CD4-positive, CD25-positive, alpha-beta regulatory T cell (primary cell): ENCODE results near the gene LIPK. TPM values are rescaled to one million over a fixed set of nuclear protein-coding genes. Genes with fewer than 3 reads are reported as not detected.
"Not testable (repeated sequence)": the region's sequence is repeated elsewhere in the genome, so short reads cannot be mapped to it uniquely, and the experiment has no call there.

Experiments
- ATAC-seq, 2 donors: fragments of 150-1000 bp; cut with Tn5 transposase; one replicate each; pipeline ENCODE4 v1.10.0; 2021; ENCODE audit warnings: low read depth in 2 of 2, moderate number of reproducible peaks in 2 of 2, moderate library complexity in 1 of 2
- DNase-seq, 3 donors: peaks; one replicate each; pipeline versions ENCODE4 v3.0.0 to v3.0.0-alpha.2; 2012 to 2022; ENCODE audit warnings: mixed read lengths in 1 of 3
- H3K27ac ChIP-seq: one replicate; pipeline ENCODE4 v1.7.0; 2013; ENCODE audit warnings: mild to moderate bottlenecking, low read length; ENCODE audit not compliant: insufficient read depth, poor library complexity, severe bottlenecking
- H3K27me3 ChIP-seq: one replicate; pipeline ENCODE4 v1.7.0; 2013; ENCODE audit warnings: low read length; ENCODE audit not compliant: control insufficient read depth, insufficient read depth
- H3K36me3 ChIP-seq: one replicate; pipeline ENCODE4 v1.7.0; 2013; ENCODE audit warnings: mild to moderate bottlenecking, low read length, moderate library complexity; ENCODE audit not compliant: control insufficient read depth, insufficient read depth
- H3K4me1 ChIP-seq: 2 replicates; pipeline ENCODE4 v1.7.0; 2013; ENCODE audit warnings: mild to moderate bottlenecking, low read length; ENCODE audit not compliant: insufficient read depth, control insufficient read depth, poor library complexity, severe bottlenecking
- H3K4me3 ChIP-seq: one replicate; pipeline ENCODE4 v1.7.0; 2013; ENCODE audit warnings: low read depth, mild to moderate bottlenecking, low read length, moderate library complexity
- H3K9me3 ChIP-seq, 2 experiments: 1 replicate in 1 of 2; 2 replicates in 1 of 2; pipeline ENCODE4 v1.7.0; 2013; ENCODE audit warnings: low read length in 2 of 2, mild to moderate bottlenecking in 1 of 2, moderate library complexity in 1 of 2; ENCODE audit not compliant: control insufficient read depth in 2 of 2
- H3K27ac Mint-ChIP-seq, 3 donors: one replicate each; pipeline ENCODE4 v1.8.0; 2020 to 2022; ENCODE audit warnings: mild to moderate bottlenecking in 3 of 3, mixed read lengths in 3 of 3, moderate library complexity in 2 of 3
- H3K27me3 Mint-ChIP-seq: one replicate; pipeline ENCODE4 v1.8.0; 2022; ENCODE audit warnings: mild to moderate bottlenecking, mixed read lengths
- H3K36me3 Mint-ChIP-seq: one replicate; pipeline ENCODE4 v1.8.0; 2020; ENCODE audit warnings: mixed read lengths
- H3K4me1 Mint-ChIP-seq, 4 donors: one replicate each; pipeline ENCODE4 v1.8.0; 2020 to 2022; ENCODE audit warnings: mixed read lengths in 4 of 4, mild to moderate bottlenecking in 1 of 4
- H3K4me3 Mint-ChIP-seq, 4 donors: one replicate each; pipeline ENCODE4 v1.8.0; 2020 to 2022; ENCODE audit warnings: mild to moderate bottlenecking in 4 of 4, mixed read lengths in 4 of 4, moderate library complexity in 3 of 4
- H3K9me3 Mint-ChIP-seq, 7 donors: one replicate each; pipeline ENCODE4 v1.8.0; 2020 to 2022; ENCODE audit warnings: mixed read lengths in 7 of 7, mild to moderate bottlenecking in 3 of 7, moderate library complexity in 2 of 7
- polyA plus RNA-seq, 4 donors: library from polyadenylated mRNA; unstranded; fragments of 300-500 nt; fragmentation: Illumina TruSeq; gene quantifications; one replicate each; pipeline ENCODE4 v1.2.3, GENCODE V29; 2021
- total RNA-seq: library from RNA; stranded (reverse); gene quantifications from one replicate; pipeline ENCODE4 v1.2.3, GENCODE V29; 2022

LIPK gene
- total and polyA plus RNA-seq, 5 donors from 2014 or later = not detected

GRCh38 chr10:88725798-88726197 is 19.7 kb downstream of the LIPK start:
- Histone ChIP-seq H3K4me1 (no peaks in the 10 kb centered on the region), H3K27ac (no peak overlapping the region)
- H3K4me3 Mint-ChIP-seq = no peak overlapping the region

GRCh38 chr10:88728107-88728763 is 22.2 kb downstream of the LIPK start:
- no peak for ATAC-seq
- Histone ChIP-seq H3K4me1 (no peaks in the 10 kb centered on the region), H3K4me3 (no peak overlapping the region)

More at GRCh38 chr10:88725798-88726197, 19.7 kb downstream of the LIPK start:
- Mint-ChIP-seq H3K4me1 (peaks cover 0 to 2% (median 0%) of the 10 kb centered on the region in 4 donors), H3K36me3 (no peaks in the 10 kb centered on the region), H3K27me3 (peaks cover 18% of the 10 kb centered on the region), H3K27ac (peak overlapping the region in 1 of 3 donors; percentile 29), H3K9me3 (peaks cover 0 to 2% (median 0%) of the 10 kb centered on the region in 7 donors)
- H3K27me3 ChIP-seq = peaks cover 9% of the 10 kb centered on the region
- no peaks in the 10 kb centered on the region for H3K9me3 ChIP-seq
- no peaks in the 10 kb centered on the region for H3K36me3 ChIP-seq
- DNase-seq (peak in 1 of 3 donors; percentile 15), ATAC-seq (no peak)
- H3K4me3 ChIP-seq = no peak overlapping the region

GRCh38 chr10:88730864-88731263 is 24.8 kb downstream of the LIPK start:
- H3K4me1 ChIP-seq = no peaks in the 10 kb centered on the region
- Mint-ChIP-seq H3K27ac (no peak overlapping the region), H3K4me3 (no peak overlapping the region), H3K4me1 (peaks cover 0 to 7% (median under 1%) of the 10 kb centered on the region in 4 donors), H3K36me3 (no peaks in the 10 kb centered on the region), H3K27me3 (peaks cover 20% of the 10 kb centered on the region), H3K9me3 (peaks cover 0 to 2% (median 0%) of the 10 kb centered on the region in 7 donors)
- H3K27ac ChIP-seq = no peak overlapping the region
- no peak for ATAC-seq
- H3K36me3 ChIP-seq = no peaks in the 10 kb centered on the region
- no peak overlapping the region for H3K4me3 ChIP-seq
- no peaks in the 10 kb centered on the region for H3K9me3 ChIP-seq
- DNase-seq = no peak
- peaks cover under 1% of the 10 kb centered on the region for H3K27me3 ChIP-seq

More at GRCh38 chr10:88728107-88728763, 22.2 kb downstream of the LIPK start:
- H3K36me3 ChIP-seq = no peaks in the 10 kb centered on the region
- peak in 1 of 3 donors; percentile 41 for DNase-seq
- Mint-ChIP-seq H3K4me3 (no peak overlapping the region), H3K27ac (no peak overlapping the region), H3K27me3 (peaks cover 13% of the 10 kb centered on the region), H3K4me1 (peaks cover 0 to 4% (median 0%) of the 10 kb centered on the region in 4 donors), H3K9me3 (peaks cover 0 to 2% (median 0%) of the 10 kb centered on the region in 7 donors), H3K36me3 (no peaks in the 10 kb centered on the region)
- no peaks in the 10 kb centered on the region for H3K9me3 ChIP-seq
- H3K27ac ChIP-seq = no peak overlapping the region
- H3K27me3 ChIP-seq = peaks cover 9% of the 10 kb centered on the region

GRCh38 chr10:88731296-88731695 is 25.2 kb downstream of the LIPK start:
- Mint-ChIP-seq H3K9me3 (peaks cover 0 to 2% (median 0%) of the 10 kb centered on the region in 7 donors), H3K4me3 (no peak overlapping the region), H3K27ac (no peak overlapping the region), H3K4me1 (peaks cover 0 to 5% (median under 1%) of the 10 kb centered on the region in 4 donors), H3K27me3 (peaks cover 19% of the 10 kb centered on the region), H3K36me3 (no peaks in the 10 kb centered on the region)
- Histone ChIP-seq H3K36me3 (no peaks in the 10 kb centered on the region), H3K4me3 (no peak overlapping the region), H3K27ac (no peak overlapping the region), H3K27me3 (no peaks in the 10 kb centered on the region), H3K9me3 (no peaks in the 10 kb centered on the region), H3K4me1 (no peaks in the 10 kb centered on the region)
- DNase-seq (no peak), ATAC-seq (no peak)

GRCh38 chr10:88733215-88733614 is 27.2 kb downstream of the LIPK start:
- Histone ChIP-seq H3K4me1 (no peaks in the 10 kb centered on the region), H3K36me3 (no peaks in the 10 kb centered on the region), H3K9me3 (no peaks in the 10 kb centered on the region), H3K4me3 (peak overlapping the region; percentile 7), H3K27ac (no peak overlapping the region), H3K27me3 (peaks cover 2% of the 10 kb centered on the region)
- H3K27me3 Mint-ChIP-seq = peaks cover 15% of the 10 kb centered on the region
- ATAC-seq = no peak
- H3K36me3 Mint-ChIP-seq = no peaks in the 10 kb centered on the region
- H3K27ac Mint-ChIP-seq = no peak overlapping the region
- H3K9me3 Mint-ChIP-seq = no peaks in the 10 kb centered on the region
- H3K4me1 Mint-ChIP-seq = peaks cover 0 to 5% (median under 1%) of the 10 kb centered on the region in 4 donors
- peak in 1 of 3 donors; percentile 20 for DNase-seq
- H3K4me3 Mint-ChIP-seq = no peak overlapping the region

- Histone ChIP-seq H3K9me3 (no peaks in the 10 kb centered on the region), H3K36me3 (no peaks in the 10 kb centered on the region), H3K4me3 (no peak overlapping the region), H3K27me3 (peaks cover 4% of the 10 kb centered on the region), H3K27ac (no peak overlapping the region), H3K4me1 (no peaks in the 10 kb centered on the region)
- H3K36me3 Mint-ChIP-seq = no peaks in the 10 kb centered on the region
- DNase-seq (no peak), ATAC-seq (no peak)
- no peak overlapping the region for H3K4me3 Mint-ChIP-seq
- H3K27me3 Mint-ChIP-seq = peaks cover 21% of the 10 kb centered on the region
- peaks cover 0 to 1% (median 0%) of the 10 kb centered on the region in 7 donors for H3K9me3 Mint-ChIP-seq
- H3K27ac Mint-ChIP-seq = no peak overlapping the region
- H3K4me1 Mint-ChIP-seq = peaks cover 0 to 5% (median under 1%) of the 10 kb centered on the region in 4 donors
These were observed 29.6 kb downstream of the LIPK start for GRCh38 chr10:88735661-88736060.

- H3K27me3 ChIP-seq = peaks cover 11% of the 10 kb centered on the region
- not testable (repeated sequence) for H3K36me3 ChIP-seq, H3K4me3 ChIP-seq, H3K4me3 Mint-ChIP-seq, DNase-seq, ATAC-seq, H3K27ac ChIP-seq, H3K4me1 ChIP-seq, H3K9me3 Mint-ChIP-seq, H3K36me3 Mint-ChIP-seq, H3K4me1 Mint-ChIP-seq, H3K9me3 ChIP-seq
- peak overlapping the region in 1 of 3 donors; percentile 20 for H3K27ac Mint-ChIP-seq
- peaks cover 50% of the 10 kb centered on the region for H3K27me3 Mint-ChIP-seq
These were observed 35.9 kb downstream of the LIPK start for GRCh38 chr10:88741921-88742320.

GRCh38 chr10:88742448-88742847 is 36.4 kb downstream of the LIPK start:
- Histone ChIP-seq H3K4me3 (no peak overlapping the region), H3K9me3 (peaks cover 4% of the 10 kb centered on the region in 2 experiments), H3K36me3 (no peaks in the 10 kb centered on the region), H3K27ac (no peak overlapping the region), H3K27me3 (peaks cover 11% of the 10 kb centered on the region), H3K4me1 (no peaks in the 10 kb centered on the region)
- Mint-ChIP-seq H3K9me3 (peaks cover 0 to 7% (median 4%) of the 10 kb centered on the region in 7 donors), H3K27me3 (peaks cover 51% of the 10 kb centered on the region), H3K36me3 (no peaks in the 10 kb centered on the region), H3K4me3 (no peak overlapping the region), H3K27ac (no peak overlapping the region), H3K4me1 (no peaks in the 10 kb centered on the region)
- ATAC-seq (no peak), DNase-seq (no peak)
